Measurements from ENCODE around the gene HSD11B2. TPM values are rescaled to one million over a fixed set of nuclear protein-coding genes. Genes with fewer than 3 reads are reported as not detected.

HSD11B2 gene
- total RNA-seq, 1 experiment from 2014 or later: 33.5 TPM

DNA sequence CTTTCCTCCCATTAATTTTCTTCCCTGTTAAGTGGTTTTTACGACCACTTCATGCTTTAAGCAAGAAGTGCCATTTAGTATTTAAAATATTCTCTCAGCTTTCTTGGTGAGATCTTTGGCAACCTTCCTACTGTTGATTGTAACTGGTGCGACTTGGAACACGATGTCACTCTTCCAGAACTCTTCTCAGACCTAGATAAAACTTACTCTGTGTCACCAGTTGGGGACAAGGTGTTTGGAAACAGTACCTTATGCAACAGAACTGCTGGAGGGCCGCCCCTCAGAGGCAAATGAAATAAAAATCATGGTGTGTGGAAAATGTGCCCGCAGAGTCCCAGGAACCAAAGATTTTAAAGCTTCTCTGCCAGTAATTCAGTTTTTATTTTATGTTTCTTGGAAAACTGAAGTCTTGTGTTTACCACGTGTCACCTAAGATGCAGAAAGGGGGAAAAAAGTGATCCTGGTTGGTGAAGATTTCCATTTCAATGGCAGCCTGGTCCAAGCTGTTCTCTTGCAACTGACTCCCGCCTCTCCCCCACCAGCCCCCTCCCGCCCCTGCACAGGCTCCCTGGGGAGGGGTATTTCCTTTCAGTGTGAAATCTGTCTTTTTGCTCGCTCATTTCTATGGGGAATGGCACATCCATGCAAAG, 7.2 kb upstream of the HSD11B2 start:
- Histone ChIP-seq H3K18ac (ENCODE audit: insufficient read length, low read depth, low read length) (peak overlapping the region; percentile 7), H3K27ac (ENCODE audit: insufficient read length, low read depth, low read length) (peak overlapping the region; percentile 89), H4K5ac (ENCODE audit: insufficient read length, low read depth, low read length) (no peak overlapping the region), H2BK5ac (ENCODE audit: insufficient read length, low read length) (peak overlapping the region; percentile 34), H3K23ac (ENCODE audit: insufficient read length, low read depth, low read length) (no peak overlapping the region), H3K23me2 (ENCODE audit: insufficient read length, low read depth, low read length, poor library complexity, severe bottlenecking) (no peaks in the 10 kb centered on the region), H3K9me3 (ENCODE audit: control insufficient read depth, low read depth, low read length) (no peaks in the 10 kb centered on the region), H4K91ac (ENCODE audit: insufficient read length, low read depth, low read length) (no peak overlapping the region), H2AFZ (ENCODE audit: low read length) (no peak overlapping the region), H3K14ac (ENCODE audit: insufficient read depth, low read length) (no peak overlapping the region), H3K79me1 (ENCODE audit: insufficient read depth, low read depth, low read length, poor library complexity, severe bottlenecking) (no peaks in the 10 kb centered on the region), H3T11ph (ENCODE audit: low read length) (no peak overlapping the region), H3K4me2 (ENCODE audit: insufficient read depth, insufficient read length, low read length) (peak overlapping the region; percentile 81), H3K4ac (ENCODE audit: low read depth, low read length) (no peak overlapping the region), H4K20me1 (ENCODE audit: control insufficient read depth, insufficient read depth, insufficient read length) (no peaks in the 10 kb centered on the region), H2BK12ac (ENCODE audit: insufficient read length, low read depth, low read length) (no peak overlapping the region), H2BK20ac (ENCODE audit: low read depth, low read length, poor library complexity, severe bottlenecking) (no peak overlapping the region), H3K4me1 (ENCODE audit: insufficient read depth, low read length) (peaks cover 29% of the 10 kb centered on the region), H2AK5ac (ENCODE audit: insufficient read length, low read length) (no peak overlapping the region), H3K27me3 (ENCODE audit: insufficient read depth, low read length) (no peaks in the 10 kb centered on the region; the same call in 1 of the 2 replicates), H2BK15ac (ENCODE audit: low read depth, low read length) (no peak overlapping the region), H2BK120ac (ENCODE audit: low read depth, low read length, poor library complexity, severe bottlenecking) (no peak overlapping the region), H3K56ac (ENCODE audit: insufficient read length, low read depth, low read length) (no peak overlapping the region), H3K79me2 (ENCODE audit: insufficient read depth, low read length) (no peaks in the 10 kb centered on the region), H4K8ac (replicated peaks; ENCODE audit: insufficient read length, low read depth, low read length) (no peak overlapping the region), H3K9ac (ENCODE audit: extremely low read depth, insufficient read length, low read length) (peak overlapping the region; percentile 26)
- Mint-ChIP-seq H3K36me3 (ENCODE audit: insufficient read depth in 1 of 3, low read depth in 3 of 3) (peaks cover 0 to 4% (median 2%) of the 10 kb centered on the region in 3 experiments; a peak in 1 of 7 replicates), H3K4me3 (peak overlapping the region; percentile 49 to 67; a peak in 4 of 5 replicates), H3K27ac (peak overlapping the region; percentile 84 to 95 (median 88)), H3K9me3 (peaks cover 2 to 5% of the 10 kb centered on the region in 2 experiments; a peak in 3 of 5 replicates), H3K4me1 (peaks cover 62 to 67% of the 10 kb centered on the region in 2 experiments), H3K27me3 (ENCODE audit: low read depth) (peaks cover under 1% of the 10 kb centered on the region; the same call in 1 of the 2 replicates)
- TF ChIP-seq, protein P1, sequence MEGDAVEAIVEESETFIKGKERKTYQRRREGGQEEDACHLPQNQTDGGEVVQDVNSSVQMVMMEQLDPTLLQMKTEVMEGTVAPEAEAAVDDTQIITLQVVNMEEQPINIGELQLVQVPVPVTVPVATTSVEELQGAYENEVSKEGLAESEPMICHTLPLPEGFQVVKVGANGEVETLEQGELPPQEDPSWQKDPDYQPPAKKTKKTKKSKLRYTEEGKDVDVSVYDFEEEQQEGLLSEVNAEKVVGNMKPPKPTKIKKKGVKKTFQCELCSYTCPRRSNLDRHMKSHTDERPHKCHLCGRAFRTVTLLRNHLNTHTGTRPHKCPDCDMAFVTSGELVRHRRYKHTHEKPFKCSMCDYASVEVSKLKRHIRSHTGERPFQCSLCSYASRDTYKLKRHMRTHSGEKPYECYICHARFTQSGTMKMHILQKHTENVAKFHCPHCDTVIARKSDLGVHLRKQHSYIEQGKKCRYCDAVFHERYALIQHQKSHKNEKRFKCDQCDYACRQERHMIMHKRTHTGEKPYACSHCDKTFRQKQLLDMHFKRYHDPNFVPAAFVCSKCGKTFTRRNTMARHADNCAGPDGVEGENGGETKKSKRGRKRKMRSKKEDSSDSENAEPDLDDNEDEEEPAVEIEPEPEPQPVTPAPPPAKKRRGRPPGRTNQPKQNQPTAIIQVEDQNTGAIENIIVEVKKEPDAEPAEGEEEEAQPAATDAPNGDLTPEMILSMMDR (conservative IDR thresholded peaks at IDR 0.05): no peak
- DNase-seq: peak; percentile 73
- WGBS (ENCODE audit: extremely low coverage, insufficient read length, low lambda C conversion rate): no CpG with 5 or more reads among the region's 9 CpGs

Measured in H9 (cell line).